Esophagus squamous epithelium (tissue), 4 donors: ENCODE measurements around the gene RUNX3.

Experiments
- CTCF ChIP-seq, 6 experiments: fragments of 450-650 bp in 4 of 6; fragments of 200-600 bp in 2 of 6; sonication (generic) in 2 of 6; IDR thresholded peaks; one replicate each; pipeline ENCODE4 v1.5.1; 2016 to 2019; ENCODE audit warnings: antibody characterized with exemption in 6 of 6, mild to moderate bottlenecking in 4 of 6, moderate library complexity in 4 of 6
- POLR2A ChIP-seq, 4 donors: fragments of 450-650 bp; IDR thresholded peaks; one replicate each; pipeline ENCODE4 v1.6.1; 2017; ENCODE audit warnings: antibody characterized with exemption in 4 of 4, mild to moderate bottlenecking in 4 of 4, moderate library complexity in 3 of 4

GRCh38 chr1:24939675-24940193, 9.7 kb upstream of the RUNX3 start:
- TF ChIP-seq CTCF (IDR thresholded peaks at IDR 0.05) (no peak), POLR2A (IDR thresholded peaks at IDR 0.05) (no peak)
